SH-SY5Y (cell line): ENCODE results near the gene CFLAR.

Experiments used
- GATA2 ChIP-seq: IDR thresholded peaks from 2 replicates; pipeline ENCODE4 v1.6.1; 2011; ENCODE audit warnings: mild to moderate bottlenecking, low read depth, low read length
- GATA3 ChIP-seq: IDR thresholded peaks from 2 replicates; pipeline ENCODE4 v1.6.1; 2011; ENCODE audit warnings: low read depth, mild to moderate bottlenecking, low read length, moderate library complexity

- no peak for TF ChIP-seq GATA3
- TF ChIP-seq GATA2, result no peak
Observed at GRCh38 chr2:201118961-201119854, 3.2 kb downstream of the CFLAR start.
